GM18517 (cell line): Measurements from ENCODE around the gene SPPL3.
"Not testable (repeated sequence)": the region's sequence is repeated elsewhere in the genome, so short reads cannot be mapped to it uniquely, and the experiment has no call there.

ENCODE experiments used
- ATAC-seq: cut with Tn5 transposase; IDR thresholded peaks from one replicate; pipeline ENCODE4 v1.9.1; 2021; ENCODE audit warnings: mild to moderate bottlenecking, moderate library complexity; ENCODE audit not compliant: unreplicated experiment

The SPPL3 gene

GRCh38 chr12:120845696-120846095 lies 58.5 kb downstream of the SPPL3 start:
- ATAC-seq: no peak

- no peak for ATAC-seq
Measured at GRCh38 chr12:120844768-120845449, 59.2 kb downstream of the SPPL3 start.

GRCh38 chr12:120844297-120844696 lies 59.9 kb downstream of the SPPL3 start:
- ATAC-seq: no peak

- no peak for ATAC-seq
Measured at GRCh38 chr12:120843472-120843871, 60.7 kb downstream of the SPPL3 start.

GRCh38 chr12:120842595-120842994 lies 61.6 kb downstream of the SPPL3 start:
- no peak for ATAC-seq

- no peak for ATAC-seq
Measured at GRCh38 chr12:120841525-120841924, 62.6 kb downstream of the SPPL3 start.

GRCh38 chr12:120839503-120839902 lies 64.7 kb downstream of the SPPL3 start:
- ATAC-seq: no peak

- ATAC-seq: not testable (repeated sequence)
Measured at GRCh38 chr12:120838629-120839383, 65.4 kb downstream of the SPPL3 start.

- ATAC-seq: no peak
Measured at GRCh38 chr12:120836114-120836684, 68.0 kb downstream of the SPPL3 start.

GRCh38 chr12:120835657-120836056 lies 68.5 kb downstream of the SPPL3 start:
- no peak for ATAC-seq

GRCh38 chr12:120835304-120835612 lies 68.9 kb downstream of the SPPL3 start:
- ATAC-seq: no peak

GRCh38 chr12:120834489-120835303 lies 69.5 kb downstream of the SPPL3 start:
- no peak for ATAC-seq

- no peak for ATAC-seq
Measured at GRCh38 chr12:120833849-120834248, 70.3 kb downstream of the SPPL3 start.

- no peak for ATAC-seq
Measured at GRCh38 chr12:120832737-120833136, 71.4 kb downstream of the SPPL3 start.

GRCh38 chr12:120831648-120832267 lies 72.4 kb downstream of the SPPL3 start:
- ATAC-seq: no peak

GRCh38 chr12:120830966-120831365 lies 73.2 kb downstream of the SPPL3 start:
- ATAC-seq: no peak

GRCh38 chr12:120830052-120830940 lies 73.9 kb downstream of the SPPL3 start:
- no peak for ATAC-seq

- ATAC-seq: no peak
Measured at GRCh38 chr12:120826335-120826734, 77.8 kb downstream of the SPPL3 start.

GRCh38 chr12:120825337-120825736 lies 78.8 kb downstream of the SPPL3 start:
- ATAC-seq: no peak
